ENCODE measurements around the gene NPW. TPM values are rescaled to one million over a fixed set of nuclear protein-coding genes. Genes with fewer than 3 reads are reported as not detected.

Gene NPW
- polyA plus RNA-seq (0.23 TPM in 1 of 3 replicates, not detected in the others), polyA minus RNA-seq (not detected in 3 replicates)
- polyA plus RNA-seq (2011; ENCODE audit: low read depth), result not detected
- 0.13 TPM in 1 of 2 replicates, not detected in the other for polyA plus RNA-seq (2011; cell fraction: cytosol; rRNA removed)
- 0.31 TPM in 1 of 2 replicates, not detected in the other for polyA plus RNA-seq (2011; cell fraction: nucleus; rRNA removed)
- 0.30 and 0.65 TPM in 2 replicates for polyA plus RNA-seq (2012; ENCODE audit: low replicate concordance)
- not detected for polyA minus RNA-seq (2011; cell fraction: cytosol; rRNA and poly(A)+ RNA removed)
- not detected in 2 replicates for polyA minus RNA-seq (2011; cell fraction: nucleus; rRNA and poly(A)+ RNA removed)

DNA sequence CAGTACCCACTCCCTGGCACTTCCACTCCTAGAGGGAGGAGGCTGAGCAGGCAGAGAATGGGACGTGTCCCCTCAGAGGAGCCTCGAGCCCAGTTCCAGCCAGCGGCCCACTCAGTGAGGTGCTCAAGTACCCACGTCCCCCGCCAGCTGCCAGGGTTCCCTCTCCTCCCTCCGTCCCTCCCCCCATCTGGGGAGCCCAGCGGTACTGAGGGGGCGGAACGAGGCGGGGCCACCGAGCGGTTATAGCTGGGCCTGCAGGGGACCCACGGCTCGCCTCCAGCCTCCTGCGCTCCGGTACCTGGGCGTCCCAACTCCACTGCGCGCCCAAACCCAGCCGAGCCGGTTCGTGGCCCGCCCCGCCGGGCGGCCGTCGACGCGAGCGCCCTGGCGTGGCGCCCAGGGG lies at the start of gene NPW:
Gene NPW, plus strand, starts transcription at position 268 of the 403 bp plus-strand sequence.
- Histone ChIP-seq H4K20me1 (ENCODE audit: control insufficient read depth, extremely low read depth, insufficient read depth, low read length) (no peaks in the 10 kb centered on the region), H3K27me3 (ENCODE audit: control insufficient read depth, extremely low read depth, insufficient read depth, low read length) (peaks cover 24% of the 10 kb centered on the region), H3K79me2 (ENCODE audit: control insufficient read depth, insufficient read depth, low read length) (no peaks in the 10 kb centered on the region), H3K9ac (ENCODE audit: control insufficient read depth, extremely low read depth, insufficient read depth, low read length) (no peak within 1 kb of the TSS), H3K36me3 (ENCODE audit: control insufficient read depth in 2 of 2, extremely low read depth in 1 of 2, insufficient read depth in 2 of 2, low read length in 2 of 2) (no peaks in the 10 kb centered on the region), H3K4me1 (ENCODE audit: control insufficient read depth, extremely low read depth, insufficient read depth, low read length) (peaks cover 20% of the 10 kb centered on the region), H3K4me3 (ENCODE audit: control insufficient read depth in 2 of 3, extremely low read depth in 1 of 3, insufficient read depth in 2 of 3, low read depth in 1 of 3, low read length in 3 of 3) (no peak within 1 kb of the TSS), H3K9me1 (ENCODE audit: control insufficient read depth, extremely low read depth, insufficient read depth, low read length) (no peaks in the 10 kb centered on the region), H2AFZ (ENCODE audit: control insufficient read depth, low read length) (no peak within 1 kb of the TSS), H3K9me3 (ENCODE audit: control insufficient read depth, low read depth, low read length) (no peaks in the 10 kb centered on the region), H3K4me2 (ENCODE audit: control insufficient read depth, extremely low read depth, insufficient read depth, low read depth, low read length) (no peak within 1 kb of the TSS), H3K27ac (ENCODE audit: control insufficient read depth, insufficient read depth, low read length) (no peak within 1 kb of the TSS)
- dilution Hi-C loops (cut with MboI; ENCODE audit: extremely low pct_ligation_motif_present, low sequenced_read_pairs), result no loop called here
- DNase-seq (ENCODE audit: low read depth, low spot score) (no peak), FAIRE-seq (no peak)
- no peak for TF ChIP-seq EZH2 (IDR thresholded peaks at IDR 0.05; ENCODE audit: low read length)
- TF ChIP-seq, protein P1, sequence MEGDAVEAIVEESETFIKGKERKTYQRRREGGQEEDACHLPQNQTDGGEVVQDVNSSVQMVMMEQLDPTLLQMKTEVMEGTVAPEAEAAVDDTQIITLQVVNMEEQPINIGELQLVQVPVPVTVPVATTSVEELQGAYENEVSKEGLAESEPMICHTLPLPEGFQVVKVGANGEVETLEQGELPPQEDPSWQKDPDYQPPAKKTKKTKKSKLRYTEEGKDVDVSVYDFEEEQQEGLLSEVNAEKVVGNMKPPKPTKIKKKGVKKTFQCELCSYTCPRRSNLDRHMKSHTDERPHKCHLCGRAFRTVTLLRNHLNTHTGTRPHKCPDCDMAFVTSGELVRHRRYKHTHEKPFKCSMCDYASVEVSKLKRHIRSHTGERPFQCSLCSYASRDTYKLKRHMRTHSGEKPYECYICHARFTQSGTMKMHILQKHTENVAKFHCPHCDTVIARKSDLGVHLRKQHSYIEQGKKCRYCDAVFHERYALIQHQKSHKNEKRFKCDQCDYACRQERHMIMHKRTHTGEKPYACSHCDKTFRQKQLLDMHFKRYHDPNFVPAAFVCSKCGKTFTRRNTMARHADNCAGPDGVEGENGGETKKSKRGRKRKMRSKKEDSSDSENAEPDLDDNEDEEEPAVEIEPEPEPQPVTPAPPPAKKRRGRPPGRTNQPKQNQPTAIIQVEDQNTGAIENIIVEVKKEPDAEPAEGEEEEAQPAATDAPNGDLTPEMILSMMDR (optimal IDR thresholded peaks at IDR 0.05 in 1 of 3, IDR thresholded peaks at IDR 0.05 in 1 of 3, conservative IDR thresholded peaks at IDR 0.05 in 1 of 3; ENCODE audit: extremely low read depth in 1 of 3, insufficient read depth in 2 of 3, low read length in 3 of 3), result no peak

DNA sequence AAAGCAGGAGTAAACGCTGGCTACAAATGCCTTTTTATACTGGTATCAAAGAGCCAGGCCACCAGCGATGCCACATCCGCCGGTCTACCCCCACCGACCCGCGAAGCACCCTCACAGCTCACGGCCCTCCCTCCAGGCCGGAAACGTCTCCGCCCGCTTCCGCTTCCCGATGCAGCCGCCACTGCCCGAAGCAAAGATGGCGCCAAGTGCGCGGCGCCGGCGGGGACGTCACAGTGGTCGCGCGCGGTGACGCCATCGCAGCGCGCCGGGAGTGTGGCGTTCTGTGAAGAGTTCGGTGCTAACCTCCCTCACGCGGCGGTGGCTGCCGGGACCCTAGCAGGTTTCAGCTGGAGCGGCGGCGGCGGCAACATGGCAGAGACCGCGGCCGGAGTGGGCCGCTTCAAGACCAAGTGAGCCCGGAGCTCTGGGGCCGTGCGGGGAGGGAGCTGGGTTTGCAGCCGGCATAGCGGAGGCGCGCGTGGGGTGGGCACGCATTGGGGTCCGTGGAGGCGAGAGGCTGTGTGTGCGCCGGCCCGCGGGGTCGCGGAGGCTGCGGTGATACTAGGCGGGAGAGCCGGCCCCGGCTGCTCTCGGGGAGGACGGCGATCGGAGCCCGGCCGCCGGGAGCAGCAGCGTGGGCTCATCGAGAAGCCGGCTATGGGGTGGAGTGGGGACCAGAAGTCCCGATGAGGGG lies 47.6 kb upstream of the NPW start, which contains the start of gene TBL3:
Gene TBL3, plus strand, starts transcription at position 258 of the 694 bp plus-strand sequence. Its CDS starts 112 bp downstream, at position 370.
- FAIRE-seq (peak; percentile 62), DNase-seq (ENCODE audit: low read depth, low spot score) (no peak)
- Histone ChIP-seq H3K27me3 (ENCODE audit: control insufficient read depth, extremely low read depth, insufficient read depth, low read length) (no peaks in the 10 kb centered on the region), H3K9me1 (ENCODE audit: control insufficient read depth, extremely low read depth, insufficient read depth, low read length) (no peaks in the 10 kb centered on the region), H3K27ac (ENCODE audit: control insufficient read depth, insufficient read depth, low read length) (peak within 1 kb of the TSS; percentile 84), H3K36me3 (ENCODE audit: control insufficient read depth in 2 of 2, extremely low read depth in 1 of 2, insufficient read depth in 2 of 2, low read length in 2 of 2) (peaks cover 0 to 21% of the 10 kb centered on the region in 2 experiments), H3K9me3 (ENCODE audit: control insufficient read depth, low read depth, low read length) (no peaks in the 10 kb centered on the region), H3K9ac (ENCODE audit: control insufficient read depth, extremely low read depth, insufficient read depth, low read length) (peak within 1 kb of the TSS; percentile 89), H2AFZ (ENCODE audit: control insufficient read depth, low read length) (peak within 1 kb of the TSS; percentile 82), H3K4me3 (ENCODE audit: control insufficient read depth in 2 of 3, extremely low read depth in 1 of 3, insufficient read depth in 2 of 3, low read depth in 1 of 3, low read length in 3 of 3) (peak within 1 kb of the TSS; percentile 92 to 100 (median 93)), H3K79me2 (ENCODE audit: control insufficient read depth, insufficient read depth, low read length) (peaks cover 32% of the 10 kb centered on the region), H3K4me1 (ENCODE audit: control insufficient read depth, extremely low read depth, insufficient read depth, low read length) (peaks cover 13% of the 10 kb centered on the region), H3K4me2 (ENCODE audit: control insufficient read depth, extremely low read depth, insufficient read depth, low read depth, low read length) (peak within 1 kb of the TSS; percentile 95), H4K20me1 (ENCODE audit: control insufficient read depth, extremely low read depth, insufficient read depth, low read length) (no peaks in the 10 kb centered on the region)
- dilution Hi-C loops (cut with MboI; ENCODE audit: extremely low pct_ligation_motif_present, low sequenced_read_pairs), result no loop called here
- no peak for TF ChIP-seq EZH2 (IDR thresholded peaks at IDR 0.05; ENCODE audit: low read length)
- TF ChIP-seq, protein P1 (optimal IDR thresholded peaks at IDR 0.05 in 1 of 3, IDR thresholded peaks at IDR 0.05 in 1 of 3, conservative IDR thresholded peaks at IDR 0.05 in 1 of 3; ENCODE audit: extremely low read depth in 1 of 3, insufficient read depth in 2 of 3, low read length in 3 of 3), result no peak

Data from keratinocyte (primary cell).